Naive thymus-derived CD4-positive, alpha-beta T cell (primary cell): ENCODE measurements around the gene TAS2R4. TPM values are rescaled to one million over a fixed set of nuclear protein-coding genes. Genes with fewer than 3 reads are reported as not detected.
"Not testable (repeated sequence)": the region's sequence is repeated elsewhere in the genome, so short reads cannot be mapped to it uniquely, and the experiment has no call there.

Source experiments
- ATAC-seq: fragments of 150-1000 bp; cut with Tn5 transposase; 2 replicates; pipeline ENCODE4 v1.10.0; 2021; ENCODE audit warnings: mild to moderate bottlenecking, moderate library complexity
- CTCF ChIA-PET: fragments of 350-600 bp; sonication (Branson Sonifier 250); formaldehyde crosslinking; loops from one replicate; lab custom pipeline; 2021; ENCODE audit warnings: antibody characterized with exemption; lab: Charles Lee
- POLR2A ChIA-PET: fragments of 350-600 bp; sonication (Branson Sonifier 250); formaldehyde crosslinking; loops from one replicate; lab custom pipeline; 2021; ENCODE audit warnings: antibody characterized with exemption, inconsistent platforms; lab: Charles Lee
- DNase-seq, 9 donors: peaks; one replicate each; pipeline versions ENCODE4 v3.0.0 to v3.0.0-alpha.2; 2020 to 2022; ENCODE audit warnings: mixed read lengths in 1 of 9
- H3K27ac ChIP-seq: one replicate; pipeline ENCODE4 v1.7.0; 2013; ENCODE audit warnings: mild to moderate bottlenecking, low read depth, low read length, moderate library complexity
- H3K27me3 ChIP-seq, 2 donors: one replicate each; pipeline ENCODE4 v1.7.0; 2013; ENCODE audit warnings: low read length in 2 of 2, mild to moderate bottlenecking in 2 of 2, moderate library complexity in 2 of 2; ENCODE audit not compliant: control insufficient read depth in 2 of 2, insufficient read depth in 2 of 2
- H3K36me3 ChIP-seq, 3 experiments: 1 replicate in 2 of 3; 2 replicates in 1 of 3; pipeline ENCODE4 v1.7.0; 2013; ENCODE audit warnings: low read length in 3 of 3, mild to moderate bottlenecking in 3 of 3, moderate library complexity in 1 of 3; ENCODE audit not compliant: insufficient read depth in 3 of 3, control insufficient read depth in 2 of 3
- H3K4me1 ChIP-seq, 2 donors: one replicate each; pipeline ENCODE4 v1.7.0; 2013; ENCODE audit warnings: low read length in 2 of 2, mild to moderate bottlenecking in 2 of 2, moderate library complexity in 1 of 2; ENCODE audit not compliant: control insufficient read depth in 2 of 2, insufficient read depth in 2 of 2
- H3K4me3 ChIP-seq: 2 replicates; pipeline ENCODE4 v1.7.0; 2013; ENCODE audit warnings: mild to moderate bottlenecking, low read length
- H3K9me3 ChIP-seq, 3 experiments: 1 replicate in 2 of 3; 2 replicates in 1 of 3; pipeline ENCODE4 v1.7.0; 2013; ENCODE audit warnings: low read length in 3 of 3; ENCODE audit not compliant: control insufficient read depth in 2 of 3
- H3K27ac Mint-ChIP-seq, 9 donors: one replicate each; pipeline ENCODE4 v1.8.0; 2020 to 2022; ENCODE audit warnings: mixed read lengths in 9 of 9, mild to moderate bottlenecking in 8 of 9, moderate library complexity in 5 of 9, inconsistent platforms in 2 of 9
- H3K27me3 Mint-ChIP-seq, 5 donors: one replicate each; pipeline ENCODE4 v1.8.0; 2021 to 2022; ENCODE audit warnings: mixed read lengths in 5 of 5, mild to moderate bottlenecking in 1 of 5
- H3K36me3 Mint-ChIP-seq, 5 donors: one replicate each; pipeline ENCODE4 v1.8.0; 2020 to 2022; ENCODE audit warnings: mixed read lengths in 5 of 5, mild to moderate bottlenecking in 3 of 5, inconsistent platforms in 1 of 5
- H3K4me1 Mint-ChIP-seq, 7 donors: one replicate each; pipeline ENCODE4 v1.8.0; 2020 to 2022; ENCODE audit warnings: mixed read lengths in 7 of 7, mild to moderate bottlenecking in 3 of 7, inconsistent platforms in 1 of 7
- H3K4me3 Mint-ChIP-seq, 10 donors: one replicate each; pipeline ENCODE4 v1.8.0; 2020 to 2022; ENCODE audit warnings: mild to moderate bottlenecking in 10 of 10, mixed read lengths in 10 of 10, moderate library complexity in 6 of 10, inconsistent platforms in 2 of 10
- H3K9me3 Mint-ChIP-seq, 11 donors: one replicate each; pipeline ENCODE4 v1.8.0; 2020 to 2022; ENCODE audit warnings: mixed read lengths in 11 of 11, mild to moderate bottlenecking in 4 of 11, inconsistent platforms in 1 of 11, moderate library complexity in 1 of 11
- intact Hi-C, 2 donors: fragments of 100-400 bp; cut with micrococcal nuclease; formaldehyde crosslinking; loops; one replicate each; pipeline ENCODE4 v1.15.1; 2023
- polyA plus RNA-seq, 2 donors: library from polyadenylated mRNA; unstranded; fragments of 300-500 nt; fragmentation: Illumina TruSeq; gene quantifications; one replicate each; pipeline ENCODE4 v1.2.3, GENCODE V29; 2021
- total RNA-seq, 6 experiments: library from RNA in 5 of 6; stranded (reverse) in 5 of 6; gene quantifications; 1 replicate in 5 of 6; 2 replicates in 1 of 6; pipeline ENCODE4 v1.2.3 and lab custom pipeline; 2021 to 2026

The TAS2R4 gene
- total and polyA plus RNA-seq, 7 experiments from 2014 or later = 0.83 to 6.3 (median 1.5) TPM; not detected in 2

GRCh38 chr7:141738592-141739013 lies 37.9 kb upstream of the TAS2R4 start:
- POLR2A ChIA-PET = interaction anchor here (0.9 to 5.7 kb wide), 8 partner anchors 29 to 724 kb away, joined by 3 to 59 read pairs (median 8); partner anchors contain the start of genes AGK, DENND11 and MRPS33
- ATAC-seq (no peak), DNase-seq (no peak)
- Mint-ChIP-seq H3K36me3 (peaks cover 16 to 28% (median 22%) of the 10 kb centered on the region in 5 donors), H3K27ac (peak overlapping the region; percentile 95 to 99 (median 98)), H3K4me3 (peak overlapping the region; percentile 92 to 100 (median 98)), H3K27me3 (no peaks in the 10 kb centered on the region), H3K4me1 (peaks cover 23 to 69% (median 61%) of the 10 kb centered on the region in 7 donors), H3K9me3 (peaks cover 0 to 2% (median 0%) of the 10 kb centered on the region in 11 donors)
- Histone ChIP-seq H3K27ac (peak overlapping the region; percentile 77), H3K4me3 (peak overlapping the region; percentile 84), H3K9me3 (no peaks in the 10 kb centered on the region), H3K36me3 (peaks cover 4 to 33% (median 10%) of the 10 kb centered on the region in 3 experiments), H3K4me1 (peaks cover 21 to 22% of the 10 kb centered on the region in 2 donors), H3K27me3 (no peaks in the 10 kb centered on the region)
- intact Hi-C loops = loop anchor here (1.0 to 5.0 kb wide), 19 partner anchors 14 to 1550 kb away; partner anchors contain the start of genes AGK (in 2 of the 2), BRAF (in 2 of the 2), MKRN1 (in 2 of the 2) and MRPS33 (in 2 of the 2)
- CTCF ChIA-PET = interaction anchor here (0.6 to 2.8 kb wide), 8 partner anchors 24 to 88 kb away, joined by 3 to 31 read pairs (median 4); partner anchors contain the start of gene DENND11

GRCh38 chr7:141739250-141739649 lies 37.2 kb upstream of the TAS2R4 start:
- H3K27me3 ChIP-seq = no peaks in the 10 kb centered on the region
- H3K4me1 ChIP-seq = peaks cover 21 to 22% of the 10 kb centered on the region in 2 donors
- ATAC-seq = no peak
- Mint-ChIP-seq H3K36me3 (peaks cover 22 to 35% (median 28%) of the 10 kb centered on the region in 5 donors), H3K27me3 (no peaks in the 10 kb centered on the region), H3K4me3 (peak overlapping the region; percentile 76 to 99 (median 94)), H3K9me3 (peaks cover 0 to 2% (median 0%) of the 10 kb centered on the region in 11 donors), H3K4me1 (peaks cover 25 to 74% (median 67%) of the 10 kb centered on the region in 7 donors), H3K27ac (peak overlapping the region; percentile 58 to 97 (median 87))
- DNase-seq = no peak
- POLR2A ChIA-PET = interaction anchor here (1.2 to 5.7 kb wide), 4 partner anchors 37 to 725 kb away, joined by 3 to 59 read pairs (median 12); partner anchors contain the start of genes DENND11 and MRPS33
- peak overlapping the region; percentile 77 for H3K27ac ChIP-seq
- peaks cover 11 to 40% (median 16%) of the 10 kb centered on the region in 3 experiments for H3K36me3 ChIP-seq
- CTCF ChIA-PET = interaction anchor here (2.8 kb wide), 1 partner anchor 38 kb away, joined by 19 read pairs; the partner anchor contains the start of gene DENND11
- no peaks in the 10 kb centered on the region for H3K9me3 ChIP-seq
- intact Hi-C loops = loop anchor here (2.0 to 5.0 kb wide), 8 partner anchors 64 to 1334 kb away; partner anchors contain the start of genes ADCK2 (in 1 of the 2), BRAF (in 1 of the 2), MKRN1 (in 1 of the 2) and NDUFB2 (in 1 of the 2)
- H3K4me3 ChIP-seq = peak overlapping the region; percentile 84

DNA sequence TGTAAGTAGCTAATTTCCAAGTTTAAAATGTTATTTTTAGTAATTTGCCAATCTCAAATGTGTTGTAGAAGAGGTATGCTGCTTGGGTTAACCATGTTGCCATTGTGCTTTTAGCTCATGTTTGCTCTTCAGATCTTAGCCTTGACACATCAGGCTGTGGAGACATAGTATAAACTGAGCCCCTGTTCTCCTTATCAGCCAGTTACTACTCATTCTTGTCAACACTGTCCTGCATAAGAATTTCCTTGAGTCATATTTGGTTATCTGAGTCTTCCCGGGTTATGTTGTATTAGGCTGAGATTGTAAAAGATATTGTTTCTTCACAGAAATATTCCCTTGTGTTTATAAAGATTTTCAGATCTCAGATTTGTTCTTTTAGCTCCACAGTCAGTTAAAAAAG lies 34.2 kb upstream of the TAS2R4 start:
- ATAC-seq (no peak), DNase-seq (no peak)
- H3K27me3 Mint-ChIP-seq = no peaks in the 10 kb centered on the region
- H3K9me3 ChIP-seq = no peaks in the 10 kb centered on the region
- ChIA-PET POLR2A (interaction anchor here (0.8 kb wide), 1 partner anchor 191 kb away, joined by 3 read pairs; the partner anchor contains the start of gene AGK), CTCF (interaction anchor here (0.6 to 0.7 kb wide), 2 partner anchors 44 to 1185 kb away, joined by 3 read pairs; no protein-coding TSS in a partner anchor)
- H3K4me1 Mint-ChIP-seq = peaks cover 22 to 65% (median 63%) of the 10 kb centered on the region in 7 donors
- no peak overlapping the region for H3K27ac ChIP-seq
- H3K36me3 Mint-ChIP-seq = peaks cover 22 to 56% (median 36%) of the 10 kb centered on the region in 5 donors
- no peak overlapping the region for H3K4me3 Mint-ChIP-seq
- peaks cover 0 to 2% (median 0%) of the 10 kb centered on the region in 11 donors for H3K9me3 Mint-ChIP-seq
- H3K4me1 ChIP-seq = peaks cover 15 to 21% of the 10 kb centered on the region in 2 donors
- intact Hi-C loops = no loop called here
- H3K36me3 ChIP-seq = peaks cover 21 to 65% (median 22%) of the 10 kb centered on the region in 3 experiments
- H3K27me3 ChIP-seq = no peaks in the 10 kb centered on the region
- peak overlapping the region in 1 of 9 donors; percentile 10 for H3K27ac Mint-ChIP-seq
- no peak overlapping the region for H3K4me3 ChIP-seq

DNA sequence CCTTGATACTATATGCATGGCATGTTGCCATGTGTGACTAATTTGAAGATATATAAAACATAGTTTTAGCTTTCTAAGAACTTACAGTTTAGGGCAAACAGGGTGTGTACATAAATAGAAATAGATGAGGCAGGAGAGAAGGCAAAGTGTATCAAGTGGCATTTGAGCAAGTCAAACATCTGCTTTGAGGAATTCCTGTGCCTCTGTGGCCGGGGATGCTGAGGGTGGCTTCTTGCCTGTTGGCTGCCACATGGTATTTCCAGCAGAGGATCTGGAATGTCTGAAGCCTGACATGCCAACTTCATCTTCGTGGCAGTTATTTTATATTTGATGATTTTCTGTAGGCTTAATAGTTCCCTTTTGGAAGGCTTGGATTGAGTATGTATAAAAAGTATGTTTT lies 32.3 kb upstream of the TAS2R4 start:
- POLR2A ChIA-PET = no interaction called here
- intact Hi-C loops = no loop called here
- H3K27ac ChIP-seq = no peak overlapping the region
- no peaks in the 10 kb centered on the region for H3K9me3 ChIP-seq
- ATAC-seq (no peak), DNase-seq (no peak)
- peaks cover 0 to 2% (median 0%) of the 10 kb centered on the region in 11 donors for H3K9me3 Mint-ChIP-seq
- peaks cover 19 to 60% (median 43%) of the 10 kb centered on the region in 5 donors for H3K36me3 Mint-ChIP-seq
- H3K27ac Mint-ChIP-seq = no peak overlapping the region
- H3K4me3 ChIP-seq = no peak overlapping the region
- peaks cover 19 to 48% (median 45%) of the 10 kb centered on the region in 7 donors for H3K4me1 Mint-ChIP-seq
- peaks cover 26 to 75% (median 30%) of the 10 kb centered on the region in 3 experiments for H3K36me3 ChIP-seq
- no peaks in the 10 kb centered on the region for H3K27me3 Mint-ChIP-seq
- CTCF ChIA-PET = no interaction called here
- no peak overlapping the region for H3K4me3 Mint-ChIP-seq
- H3K4me1 ChIP-seq = peaks cover 8 to 16% of the 10 kb centered on the region in 2 donors
- H3K27me3 ChIP-seq = no peaks in the 10 kb centered on the region

GRCh38 chr7:141748396-141748795 lies 28.1 kb upstream of the TAS2R4 start:
- Histone ChIP-seq H3K4me3 (no peak overlapping the region), H3K9me3 (peaks cover 0 to 12% (median 0%) of the 10 kb centered on the region in 3 experiments), H3K27ac (no peak overlapping the region), H3K27me3 (no peaks in the 10 kb centered on the region), H3K4me1 (no peaks in the 10 kb centered on the region), H3K36me3 (peaks cover 38 to 85% (median 49%) of the 10 kb centered on the region in 3 experiments)
- DNase-seq = no peak
- Mint-ChIP-seq H3K4me3 (no peak overlapping the region), H3K36me3 (peaks cover 39 to 79% (median 68%) of the 10 kb centered on the region in 5 donors), H3K27ac (no peak overlapping the region), H3K4me1 (peaks cover 4 to 12% (median 8%) of the 10 kb centered on the region in 7 donors), H3K9me3 (peaks cover 0 to 36% (median 19%) of the 10 kb centered on the region in 11 donors), H3K27me3 (no peaks in the 10 kb centered on the region)
- POLR2A ChIA-PET = interaction anchor here (0.9 kb wide), 1 partner anchor 10 kb away, joined by 3 read pairs; no protein-coding TSS in a partner anchor
- CTCF ChIA-PET = no interaction called here
- intact Hi-C loops = no loop called here
- ATAC-seq = no peak

GRCh38 chr7:141751904-141752303 lies 24.6 kb upstream of the TAS2R4 start:
- H3K4me3 Mint-ChIP-seq, H3K27me3 Mint-ChIP-seq, ATAC-seq, CTCF ChIA-PET, POLR2A ChIA-PET, H3K27me3 ChIP-seq, H3K27ac ChIP-seq, H3K4me1 ChIP-seq, DNase-seq, H3K4me3 ChIP-seq: not testable (repeated sequence)
- H3K36me3 ChIP-seq = peaks cover 27 to 83% (median 29%) of the 10 kb centered on the region in 3 experiments
- Mint-ChIP-seq H3K36me3 (peaks cover 43 to 85% (median 79%) of the 10 kb centered on the region in 5 donors), H3K27ac (peak overlapping the region in 1 of 9 donors; percentile 52), H3K4me1 (peaks cover 0 to 16% (median 12%) of the 10 kb centered on the region in 7 donors), H3K9me3 (peaks cover 0 to 44% (median 19%) of the 10 kb centered on the region in 11 donors)
- H3K9me3 ChIP-seq = peaks cover 0 to 12% (median 0%) of the 10 kb centered on the region in 3 experiments
- intact Hi-C loops = loop anchor here in 1 of 2 donors (1.0 kb wide), 1 partner anchor 14 kb away; the partner anchor contains the start of gene SSBP1
